ENCODE data around the gene RAMP1.

DNA sequence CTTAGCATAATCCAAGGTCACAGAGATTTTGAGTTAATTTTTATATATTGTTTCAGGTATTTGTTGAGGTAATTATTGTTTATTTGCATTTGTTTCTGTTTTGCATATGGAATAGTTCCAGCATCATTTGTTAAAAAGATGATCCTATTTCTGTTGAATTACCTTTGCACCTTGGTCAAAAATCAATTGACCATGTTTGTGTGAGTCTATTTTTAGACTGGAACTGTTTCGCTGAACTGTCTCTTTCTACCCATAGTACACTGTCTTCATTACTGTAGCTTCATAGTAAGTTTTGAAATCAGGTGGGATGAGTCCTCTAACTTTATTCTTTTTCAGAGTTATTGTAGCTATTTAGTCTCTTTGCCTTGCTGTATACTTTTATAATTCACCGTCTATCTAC lies 28.9 kb upstream of the RAMP1 start:
- TF ChIP-seq, protein P1, sequence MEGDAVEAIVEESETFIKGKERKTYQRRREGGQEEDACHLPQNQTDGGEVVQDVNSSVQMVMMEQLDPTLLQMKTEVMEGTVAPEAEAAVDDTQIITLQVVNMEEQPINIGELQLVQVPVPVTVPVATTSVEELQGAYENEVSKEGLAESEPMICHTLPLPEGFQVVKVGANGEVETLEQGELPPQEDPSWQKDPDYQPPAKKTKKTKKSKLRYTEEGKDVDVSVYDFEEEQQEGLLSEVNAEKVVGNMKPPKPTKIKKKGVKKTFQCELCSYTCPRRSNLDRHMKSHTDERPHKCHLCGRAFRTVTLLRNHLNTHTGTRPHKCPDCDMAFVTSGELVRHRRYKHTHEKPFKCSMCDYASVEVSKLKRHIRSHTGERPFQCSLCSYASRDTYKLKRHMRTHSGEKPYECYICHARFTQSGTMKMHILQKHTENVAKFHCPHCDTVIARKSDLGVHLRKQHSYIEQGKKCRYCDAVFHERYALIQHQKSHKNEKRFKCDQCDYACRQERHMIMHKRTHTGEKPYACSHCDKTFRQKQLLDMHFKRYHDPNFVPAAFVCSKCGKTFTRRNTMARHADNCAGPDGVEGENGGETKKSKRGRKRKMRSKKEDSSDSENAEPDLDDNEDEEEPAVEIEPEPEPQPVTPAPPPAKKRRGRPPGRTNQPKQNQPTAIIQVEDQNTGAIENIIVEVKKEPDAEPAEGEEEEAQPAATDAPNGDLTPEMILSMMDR (IDR thresholded peaks at IDR 0.05; ENCODE audit: low read depth, low read length, missing input control), result no peak
- TF ChIP-seq JUND (IDR thresholded peaks at IDR 0.05), result peak in 1 of 2 donors; percentile 30
- no peak for TF ChIP-seq FOXA1 (IDR thresholded peaks at IDR 0.05)
- peak; percentile 17 for TF ChIP-seq ZBTB33 (IDR thresholded peaks at IDR 0.05)
- TF ChIP-seq TAF1 (conservative IDR thresholded peaks at IDR 0.05), result no peak

All from liver (tissue), 3 donors.